HCT116 (cell line): ENCODE data around the gene SHISA7. TPM values are rescaled to one million over a fixed set of nuclear protein-coding genes. Genes with fewer than 3 reads are reported as not detected.

Experiments used
- ATAC-seq: fragments of 200-7000 bp; cut with Tn5 transposase; 2 replicates; pipeline ENCODE4 v1.9.1; 2020; ENCODE audit warnings: mild to moderate bottlenecking, moderate library complexity
- BruUV-seq: library from RNA; stranded (reverse); fragments of 400-500 nt; replicated peaks from 2 replicates; lab custom pipeline; 2021; lab: Mats Ljungman, UMichigan
- CTCF ChIA-PET: fragments of 300-600 bp; sonication (Branson Sonifier 250); formaldehyde crosslinking; loops from one replicate; lab custom pipeline; 2021; ENCODE audit warnings: antibody characterized with exemption; lab: Charles Lee
- POLR2A ChIA-PET: fragments of 300-600, 350-600 bp; sonication (Branson Sonifier 250); formaldehyde crosslinking; loops from one replicate; lab custom pipeline; 2021; ENCODE audit warnings: antibody characterized with exemption; lab: Charles Lee
- RAD21 ChIA-PET, 2 experiments: fragments of 300-600 bp; sonication (Branson Sonifier 250); formaldehyde crosslinking; loops; one replicate each; lab custom pipeline; 2023; ENCODE audit warnings: low total read pairs in 2 of 2; ENCODE audit not compliant: uncharacterized antibody in 2 of 2, unreplicated experiment in 2 of 2, low non-redundant PET in 1 of 2; lab: Charles Lee
- DNase-seq: peaks from one replicate; pipeline ENCODE4 v3.0.0-alpha.2; 2010; ENCODE audit warnings: low read depth, low spot score
- H2AFZ ChIP-seq: fragments of 200-600 bp; shearing (Covaris generic), sonication (generic); 2 replicates; pipeline ENCODE4 v1.6.1; 2017; ENCODE audit warnings: low read depth, mixed run types, mixed read lengths, antibody characterized with exemption, low read length; ENCODE audit not compliant: poor library complexity, severe bottlenecking
- H3K27ac ChIP-seq: 2 replicates; pipeline ENCODE4 v1.5.1; 2012; ENCODE audit warnings: low read depth, low read length
- H3K27me3 ChIP-seq: fragments of 200-600 bp; sonication (generic); 2 replicates; pipeline ENCODE4 v1.6.1; 2016; ENCODE audit warnings: mixed run types, low read length, mixed read lengths; ENCODE audit not compliant: insufficient read depth
- H3K36me3 ChIP-seq, 2 experiments: fragments of 200-500 bp in 1 of 2; fragments of 200-600 bp in 1 of 2; sonication (Bioruptor generic) in 1 of 2; sonication (generic) in 1 of 2; 2 replicates each; pipeline versions ENCODE4 v1.5.1 to v1.6.1; 2014 to 2016; ENCODE audit warnings: low read length in 2 of 2, inconsistent platforms in 1 of 2, mixed read lengths in 1 of 2, mixed run types in 1 of 2; ENCODE audit not compliant: insufficient read depth in 2 of 2, control insufficient read depth in 1 of 2
- H3K4me1 ChIP-seq, 2 experiments: fragments of 200-600 bp in 1 of 2; sonication (generic) in 1 of 2; 2 replicates each; pipeline versions ENCODE4 v1.5.1 to v1.6.1; 2012 to 2017; ENCODE audit warnings: low read length in 2 of 2, inconsistent platforms in 1 of 2, mild to moderate bottlenecking in 1 of 2, mixed read lengths in 1 of 2, mixed run types in 1 of 2, moderate library complexity in 1 of 2; ENCODE audit not compliant: insufficient read depth in 2 of 2, control insufficient read depth in 1 of 2
- H3K4me2 ChIP-seq: fragments of 200-600 bp; sonication (generic); 2 replicates; pipeline ENCODE4 v1.6.1; 2017; ENCODE audit warnings: mixed run types, low read length, mixed read lengths
- H3K4me3 ChIP-seq, 2 experiments: fragments of 200-600 bp in 1 of 2; sonication (generic) in 1 of 2; replicated peaks in 1 of 2; 2 replicates each; pipeline ENCODE4 v1.5.1; 2011 to 2016; ENCODE audit warnings: low read length in 2 of 2, control low read depth in 1 of 2, low read depth in 1 of 2, mild to moderate bottlenecking in 1 of 2, mixed read lengths in 1 of 2, mixed run types in 1 of 2
- H3K79me2 ChIP-seq: fragments of 200-600 bp; sonication (generic); 2 replicates; pipeline ENCODE4 v1.6.1; 2017; ENCODE audit warnings: mild to moderate bottlenecking, mixed run types, low read length, moderate library complexity, mixed read lengths; ENCODE audit not compliant: insufficient read depth
- H3K9ac ChIP-seq: fragments of 200-600 bp; sonication (generic); 2 replicates; pipeline ENCODE4 v1.6.1; 2016; ENCODE audit warnings: low read length, mixed read lengths
- H3K9me2 ChIP-seq: fragments of 200-600 bp; sonication (generic), shearing (Covaris generic); 2 replicates; pipeline ENCODE4 v1.6.1; 2017; ENCODE audit warnings: mixed run types, mild to moderate bottlenecking, moderate library complexity; ENCODE audit not compliant: insufficient read depth
- H3K9me3 ChIP-seq, 2 experiments: fragments of 200-500 bp in 1 of 2; fragments of 200-600 bp in 1 of 2; sonication (Bioruptor generic) in 1 of 2; sonication (generic) in 1 of 2; 2 replicates each; pipeline ENCODE4 v1.6.1; 2014 to 2017; ENCODE audit warnings: low read length in 2 of 2, mixed read lengths in 2 of 2, inconsistent platforms in 1 of 2, low read depth in 1 of 2, mild to moderate bottlenecking in 1 of 2, mixed run types in 1 of 2, moderate library complexity in 1 of 2; ENCODE audit not compliant: control insufficient read depth in 1 of 2, insufficient read depth in 1 of 2
- H4K20me1 ChIP-seq: fragments of 200-600 bp; sonication (generic), shearing (Covaris generic); 2 replicates; pipeline ENCODE4 v1.6.1; 2017; ENCODE audit warnings: mixed run types, mild to moderate bottlenecking, moderate library complexity; ENCODE audit not compliant: insufficient read depth
- POLR2AphosphoS5 ChIP-seq: IDR thresholded peaks from 2 replicates; pipeline ENCODE4 v1.6.1; 2011; ENCODE audit warnings: mild to moderate bottlenecking, low read depth, low read length, moderate library complexity
- TCF7L2 ChIP-seq: IDR thresholded peaks from 2 replicates; pipeline ENCODE4 v1.7.0; 2011; ENCODE audit warnings: borderline replicate concordance, inconsistent platforms; ENCODE audit not compliant: insufficient read depth, insufficient read length; ENCODE audit errors: extremely low read depth
- ZFX ChIP-seq: fragments of 450-650 bp; IDR thresholded peaks from 2 replicates; pipeline ENCODE4 v1.6.1; 2017
- intact Hi-C: fragments of 100-400 bp; cut with micrococcal nuclease; formaldehyde crosslinking; loops from 2 replicates; pipeline ENCODE4 v1.10.0; 2022
- total RNA-seq: library from RNA; stranded (reverse); gene quantifications from one replicate; pipeline ENCODE4 v1.2.1, GENCODE V29; 2021; ENCODE audit not compliant: unreplicated experiment

SHISA7 gene
- total RNA-seq, 1 experiment from 2014 or later: not detected

- peak overlapping the region; percentile 12; the same call in 1 of the 2 replicates for H3K27ac ChIP-seq
- H3K4me1 ChIP-seq: peaks cover 0 to 2% of the 10 kb centered on the region in 2 experiments; a peak in 2 of 4 replicates
- peak; percentile 35 for ATAC-seq
- no peak for DNase-seq
- peaks cover 34% of the 10 kb centered on the region for H3K79me2 ChIP-seq
- no peak for TF ChIP-seq ZFX
- TF ChIP-seq POLR2AphosphoS5: no peak
- TF ChIP-seq, all 23 proteins: peak for 0
- H3K36me3 ChIP-seq: peaks cover 34 to 40% of the 10 kb centered on the region in 2 experiments
- no peak overlapping the region for H2AFZ ChIP-seq
- ChIA-PET POLR2A (interaction anchor here (2.2 kb wide), 1 partner anchor 10 kb away, joined by 15 read pairs; no protein-coding TSS in a partner anchor), RAD21 (no interaction called here), CTCF (interaction anchor here (1.3 kb wide), 1 partner anchor 104 kb away, joined by 4 read pairs; no protein-coding TSS in a partner anchor)
- intact Hi-C loops: no loop called here
- no peaks in the 10 kb centered on the region for H3K9me3 ChIP-seq
- no peak overlapping the region for H3K4me3 ChIP-seq
- no peak overlapping the region for H3K4me2 ChIP-seq
- H3K9me2 ChIP-seq: no peaks in the 10 kb centered on the region
- no peaks in the 10 kb centered on the region for H3K27me3 ChIP-seq
- peaks cover 17% of the 10 kb centered on the region; the same call in 1 of the 2 replicates for H4K20me1 ChIP-seq
- no TSS peak for BruUV-seq
- H3K9ac ChIP-seq: no peak overlapping the region
These were observed 42.6 kb downstream of the SHISA7 start for GRCh38 chr19:55400281-55401087.

DNA sequence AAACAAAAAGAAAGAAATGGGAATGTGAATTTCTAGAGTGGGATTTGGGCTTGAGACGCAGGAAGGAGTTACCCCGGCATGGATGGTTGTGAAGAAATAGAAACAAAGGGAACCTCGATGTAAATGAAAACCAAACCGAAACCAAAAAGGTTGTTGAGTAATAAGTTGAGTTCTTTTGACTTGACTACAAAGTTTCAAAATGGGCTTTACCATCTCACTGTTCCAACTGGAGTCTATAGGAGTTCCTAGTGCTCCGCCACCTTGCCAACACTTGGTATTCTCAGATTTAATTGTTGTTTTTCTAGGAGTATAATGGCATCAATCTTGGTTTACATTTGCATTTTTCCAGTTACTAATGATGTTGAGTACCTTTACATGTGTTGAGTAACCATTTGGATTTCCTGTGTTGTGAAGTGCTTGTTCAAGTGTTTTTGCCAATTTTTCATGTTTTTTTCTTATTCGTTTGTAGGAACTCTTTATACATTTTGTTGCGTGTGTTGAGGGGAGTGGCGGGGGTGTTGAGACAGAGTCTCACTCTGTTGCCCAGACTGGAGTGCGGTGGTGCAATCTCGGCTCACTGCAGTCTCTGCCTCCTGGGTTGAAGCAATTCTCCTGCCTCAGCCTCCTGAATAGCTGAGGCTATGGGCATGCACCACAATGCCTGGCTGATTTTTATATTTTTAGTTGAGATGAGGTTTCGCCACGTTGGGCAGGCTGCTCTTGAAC, 44.7 kb downstream of the SHISA7 start:
- H3K27ac ChIP-seq: no peak overlapping the region
- H3K4me3 ChIP-seq: no peak overlapping the region
- ChIA-PET RAD21 (no interaction called here), CTCF (no interaction called here), POLR2A (interaction anchor here (1.6 to 2.0 kb wide), 2 partner anchors 9 to 14 kb away, joined by 6 to 13 read pairs; partner anchors contain the start of genes TMEM238 and UBE2S)
- H2AFZ ChIP-seq: no peak overlapping the region
- H3K36me3 ChIP-seq: peaks cover 22 to 24% of the 10 kb centered on the region in 2 experiments
- no peaks in the 10 kb centered on the region for H3K9me3 ChIP-seq
- no peak overlapping the region for H3K9ac ChIP-seq
- peaks cover 16% of the 10 kb centered on the region; the same call in 1 of the 2 replicates for H4K20me1 ChIP-seq
- intact Hi-C loops: no loop called here
- no peak overlapping the region for H3K4me2 ChIP-seq
- ATAC-seq: no peak
- TF ChIP-seq TCF7L2: no peak
- no peak for TF ChIP-seq POLR2AphosphoS5
- DNase-seq: no peak
- H3K4me1 ChIP-seq: peaks cover 3 to 5% of the 10 kb centered on the region in 2 experiments; a peak in 2 of 4 replicates
- peaks cover 14% of the 10 kb centered on the region for H3K79me2 ChIP-seq
- H3K27me3 ChIP-seq: no peaks in the 10 kb centered on the region
- BruUV-seq: no TSS peak
- H3K9me2 ChIP-seq: no peaks in the 10 kb centered on the region
